DMS 273 treated with DMSO at 0.1 percent for 48 hours (cell line): ENCODE data around the gene OR5AP2.
"Not testable (repeated sequence)": the region's sequence is repeated elsewhere in the genome, so short reads cannot be mapped to it uniquely, and the experiment has no call there.

ENCODE experiments used
- DNase-seq: peaks from one replicate; lab custom pipeline; 2025; lab: John Stamatoyannopoulos, UW

The OR5AP2 gene

GRCh38 chr11:56642339-56642738 is at the start of gene OR5AP2:
TSS of gene OR5AP2 (minus strand) at chr11:56642439. CDS start at chr11:56642439, 0 bp downstream.
- DNase-seq, result no peak

DNA sequence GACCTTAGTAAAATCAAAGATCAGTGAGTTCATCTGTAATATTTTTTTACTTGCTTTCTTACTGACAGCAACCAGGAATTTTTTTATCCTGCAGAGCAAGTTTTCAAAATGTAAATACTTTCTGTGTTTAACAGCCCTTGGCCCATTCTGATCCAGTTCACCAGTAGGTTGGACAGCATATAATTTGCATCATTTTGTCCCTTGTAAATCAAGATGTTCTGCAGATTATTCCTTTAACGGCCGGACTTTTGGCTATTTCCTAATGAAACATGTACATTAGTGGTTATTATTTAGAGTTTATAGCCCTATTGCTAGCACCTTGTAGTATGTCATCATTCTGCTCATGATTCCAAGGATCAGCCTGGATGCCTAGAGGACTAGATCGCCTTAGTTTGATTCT is 48.9 kb upstream of the OR5AP2 start:
- not testable (repeated sequence) for DNase-seq

GRCh38 chr11:56688554-56689100 is 46.4 kb upstream of the OR5AP2 start:
- DNase-seq, result no peak

DNA sequence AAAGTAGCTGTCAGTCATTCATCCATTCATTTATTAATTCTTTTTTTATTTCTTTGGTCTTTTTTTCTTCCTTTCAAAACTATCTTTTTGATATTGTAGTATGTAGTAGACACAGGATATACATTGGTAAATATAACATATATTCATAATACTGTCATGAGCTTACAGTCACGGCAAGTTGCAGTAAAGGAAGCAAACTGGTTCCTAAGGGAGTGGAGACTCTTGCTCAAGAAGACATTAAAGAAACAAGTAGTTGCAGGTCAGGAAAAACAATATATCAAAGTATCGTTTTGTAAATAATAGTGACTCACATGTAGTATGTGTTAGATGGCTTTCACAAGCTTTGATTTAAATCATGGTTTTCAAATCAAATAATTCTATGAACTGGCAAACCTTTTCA is 28.7 kb upstream of the OR5AP2 start:
- DNase-seq, result no peak

- DNase-seq, result no peak
Measured at GRCh38 chr11:56663386-56663785, 21.1 kb upstream of the OR5AP2 start, which contains the start of gene OR5AR1. TSS of gene OR5AR1 (plus strand) at chr11:56663686. CDS start at chr11:56663686, 0 bp downstream.

DNA sequence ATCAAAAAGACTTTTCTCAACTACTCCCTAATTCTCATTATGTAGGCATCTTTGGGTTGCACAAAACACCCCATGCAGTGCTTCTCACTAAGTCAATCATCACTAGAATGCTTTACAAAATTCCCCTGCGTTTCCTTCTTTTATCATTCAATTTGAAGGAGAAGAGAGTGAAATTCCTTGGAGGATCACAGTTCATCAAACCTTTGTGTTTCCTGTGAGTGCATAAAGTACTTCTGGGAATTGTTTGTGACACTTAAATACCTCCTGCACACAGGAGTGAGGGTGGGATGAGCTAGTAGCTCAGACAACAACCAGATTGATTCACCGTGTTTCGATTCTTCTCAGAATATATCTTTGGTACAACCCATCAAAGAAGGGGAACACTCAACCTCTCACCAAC is 17.5 kb upstream of the OR5AP2 start:
- DNase-seq, result no peak

DNA sequence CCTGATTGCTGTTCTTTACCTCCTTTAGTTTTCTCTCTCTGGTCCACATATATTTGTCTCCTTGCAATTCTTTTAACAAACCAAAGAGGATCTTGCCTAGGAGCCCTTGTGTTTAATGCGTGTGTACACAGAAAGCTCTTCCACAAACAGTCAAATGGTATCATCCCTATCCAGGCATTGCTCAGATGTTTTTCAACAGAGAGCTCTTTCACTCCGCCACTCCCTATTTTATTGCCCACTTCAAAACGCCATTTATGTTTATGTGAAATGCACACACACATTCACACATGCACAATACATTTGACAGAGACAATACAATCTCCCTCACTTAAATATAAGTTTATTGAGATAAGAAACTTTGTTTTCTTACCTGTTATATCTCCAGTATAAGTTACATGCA is 4.7 kb downstream of the OR5AP2 start:
- no peak for DNase-seq

GRCh38 chr11:56636861-56637260 is 5.4 kb downstream of the OR5AP2 start:
- no peak for DNase-seq

GRCh38 chr11:56632329-56632728 is 9.9 kb downstream of the OR5AP2 start:
- DNase-seq, result no peak

GRCh38 chr11:56625946-56626345 is 16.3 kb downstream of the OR5AP2 start:
- no peak for DNase-seq

- DNase-seq, result no peak
Measured at GRCh38 chr11:56624661-56625110, 17.6 kb downstream of the OR5AP2 start.

GRCh38 chr11:56611174-56611573 is 31.1 kb downstream of the OR5AP2 start:
- DNase-seq, result no peak

GRCh38 chr11:56592088-56592717 is 50.0 kb downstream of the OR5AP2 start:
- not testable (repeated sequence) for DNase-seq
